Measurements from ENCODE around the gene VIPAS39. TPM values are rescaled to one million over a fixed set of nuclear protein-coding genes. Genes with fewer than 3 reads are reported as not detected.

The VIPAS39 gene
- total RNA-seq, 1 experiment from 2014 or later, result 19.3 TPM

DNA sequence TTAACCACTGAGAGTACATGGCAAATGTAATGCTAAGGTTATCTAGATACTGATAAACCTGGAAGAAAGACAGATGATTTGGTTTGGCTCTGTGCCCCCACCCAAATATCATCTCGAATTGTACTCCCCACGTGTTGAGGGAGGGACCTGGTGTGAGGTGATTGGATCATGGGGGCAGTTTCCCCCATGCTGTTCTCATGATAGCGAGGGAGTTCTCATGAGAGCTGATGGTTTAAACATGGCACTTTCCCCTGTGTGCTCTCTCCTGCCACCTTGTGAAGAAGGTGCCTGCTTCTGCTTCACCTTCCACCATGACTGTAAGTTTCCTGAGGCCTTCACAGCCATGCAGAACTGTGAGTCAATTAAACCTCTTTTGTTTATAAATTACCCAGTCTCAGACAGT, 48.3 kb downstream of the VIPAS39 start:
- no peaks in the 10 kb centered on the region for H3K36me3 Mint-ChIP-seq (ENCODE audit: insufficient read depth, unreplicated experiment)
- BruUV-seq (replicated peaks), result no TSS peak
- TF ChIP-seq CTCF (IDR thresholded peaks at IDR 0.05; ENCODE audit: unreplicated experiment), result no peak
- no peaks in the 10 kb centered on the region for H3K9me3 Mint-ChIP-seq (ENCODE audit: low read depth, unreplicated experiment)
- H3K27me3 Mint-ChIP-seq (ENCODE audit: unreplicated experiment), result no peaks in the 10 kb centered on the region
- DNase-seq, result peak; percentile 6
- intact Hi-C loops (cut with micrococcal nuclease; ENCODE audit: unreplicated experiment), result no loop called here
- no peaks in the 10 kb centered on the region for H3K4me1 Mint-ChIP-seq (ENCODE audit: low read depth, unreplicated experiment)
- H3K27ac Mint-ChIP-seq (ENCODE audit: unreplicated experiment), result no peak overlapping the region
- H3K4me3 Mint-ChIP-seq (ENCODE audit: low read depth, unreplicated experiment), result no peak overlapping the region
- CTCF ChIA-PET, result no interaction called here

DNA sequence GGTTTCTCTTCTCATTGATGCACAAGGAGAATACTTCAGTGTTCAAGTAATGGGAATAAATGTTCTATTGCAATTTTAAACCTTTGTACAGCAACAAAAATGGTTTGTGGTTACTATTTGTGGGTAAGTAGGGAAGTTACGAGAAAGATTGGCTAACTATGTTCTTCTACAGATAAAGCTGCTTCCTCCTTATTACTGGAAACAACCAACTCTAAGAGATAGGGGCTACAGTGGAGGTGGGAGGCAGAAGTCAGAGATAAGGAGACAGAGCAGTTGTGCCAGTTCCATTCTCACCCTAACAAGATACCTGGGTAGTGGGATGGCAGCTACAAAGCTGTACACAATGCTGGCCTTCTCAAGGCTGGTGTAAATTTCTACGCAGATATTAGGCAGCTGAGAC, 50.2 kb downstream of the VIPAS39 start:
- intact Hi-C loops (cut with micrococcal nuclease; ENCODE audit: unreplicated experiment), result no loop called here
- no peak for TF ChIP-seq CTCF (IDR thresholded peaks at IDR 0.05; ENCODE audit: unreplicated experiment)
- no TSS peak for BruUV-seq (replicated peaks)
- no peaks in the 10 kb centered on the region for H3K9me3 Mint-ChIP-seq (ENCODE audit: low read depth, unreplicated experiment)
- no peak overlapping the region for H3K27ac Mint-ChIP-seq (ENCODE audit: unreplicated experiment)
- H3K27me3 Mint-ChIP-seq (ENCODE audit: unreplicated experiment), result no peaks in the 10 kb centered on the region
- H3K36me3 Mint-ChIP-seq (ENCODE audit: insufficient read depth, unreplicated experiment), result no peaks in the 10 kb centered on the region
- H3K4me1 Mint-ChIP-seq (ENCODE audit: low read depth, unreplicated experiment), result no peaks in the 10 kb centered on the region
- H3K4me3 Mint-ChIP-seq (ENCODE audit: low read depth, unreplicated experiment), result no peak overlapping the region
- no peak for DNase-seq
- CTCF ChIA-PET, result interaction anchor here (0.7 kb wide), 1 partner anchor 12 kb away, joined by 3 read pairs; no protein-coding TSS in a partner anchor

DNA sequence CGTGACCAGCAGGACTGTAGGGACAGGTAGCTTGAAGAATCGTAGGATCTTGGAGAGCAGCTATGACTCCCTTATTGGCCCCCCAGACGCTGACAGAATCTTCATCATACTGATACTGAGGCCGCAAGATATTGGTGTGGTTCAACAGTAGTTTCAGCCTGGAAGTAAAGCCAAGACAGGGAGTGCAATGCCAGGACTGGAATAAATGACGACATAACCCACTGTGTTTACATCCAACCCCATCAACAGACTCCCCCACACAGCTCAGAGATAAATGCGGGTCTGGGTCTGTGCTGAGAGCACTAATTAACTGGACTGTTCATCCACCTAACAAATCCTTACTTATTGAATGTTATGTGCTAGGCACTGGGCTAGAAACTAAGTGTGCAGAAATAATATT, 50.7 kb downstream of the VIPAS39 start:
- no peaks in the 10 kb centered on the region for H3K4me1 Mint-ChIP-seq (ENCODE audit: low read depth, unreplicated experiment)
- H3K4me3 Mint-ChIP-seq (ENCODE audit: low read depth, unreplicated experiment), result no peak overlapping the region
- no peaks in the 10 kb centered on the region for H3K9me3 Mint-ChIP-seq (ENCODE audit: low read depth, unreplicated experiment)
- no peak for TF ChIP-seq CTCF (IDR thresholded peaks at IDR 0.05; ENCODE audit: unreplicated experiment)
- no TSS peak for BruUV-seq (replicated peaks)
- intact Hi-C loops (cut with micrococcal nuclease; ENCODE audit: unreplicated experiment), result no loop called here
- CTCF ChIA-PET, result no interaction called here
- H3K27ac Mint-ChIP-seq (ENCODE audit: unreplicated experiment), result no peak overlapping the region
- DNase-seq, result no peak
- no peaks in the 10 kb centered on the region for H3K36me3 Mint-ChIP-seq (ENCODE audit: insufficient read depth, unreplicated experiment)
- H3K27me3 Mint-ChIP-seq (ENCODE audit: unreplicated experiment), result no peaks in the 10 kb centered on the region

DNA sequence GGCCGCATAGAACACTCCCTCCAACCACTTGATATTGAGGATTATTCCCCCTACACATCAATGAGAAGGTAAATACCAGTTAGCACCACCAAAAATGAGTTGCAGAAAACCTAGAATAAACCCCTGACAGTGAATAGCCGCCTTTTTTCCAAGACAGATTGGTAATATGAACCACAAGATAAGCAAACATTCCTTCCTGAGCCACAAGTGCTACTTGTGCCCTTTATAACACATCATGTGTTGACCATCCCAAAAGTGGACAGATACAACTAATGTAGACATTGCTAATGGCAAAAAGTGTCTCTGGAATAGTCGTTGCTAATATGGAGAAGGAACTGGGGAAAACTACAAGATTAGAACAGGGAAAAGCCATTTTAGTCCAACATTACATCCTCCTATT, 51.3 kb downstream of the VIPAS39 start:
- H3K27ac Mint-ChIP-seq (ENCODE audit: unreplicated experiment), result no peak overlapping the region
- no peak overlapping the region for H3K4me3 Mint-ChIP-seq (ENCODE audit: low read depth, unreplicated experiment)
- no TSS peak for BruUV-seq (replicated peaks)
- CTCF ChIA-PET, result no interaction called here
- intact Hi-C loops (cut with micrococcal nuclease; ENCODE audit: unreplicated experiment), result no loop called here
- no peaks in the 10 kb centered on the region for H3K9me3 Mint-ChIP-seq (ENCODE audit: low read depth, unreplicated experiment)
- no peaks in the 10 kb centered on the region for H3K36me3 Mint-ChIP-seq (ENCODE audit: insufficient read depth, unreplicated experiment)
- no peaks in the 10 kb centered on the region for H3K27me3 Mint-ChIP-seq (ENCODE audit: unreplicated experiment)
- no peak for DNase-seq
- no peak for TF ChIP-seq CTCF (IDR thresholded peaks at IDR 0.05; ENCODE audit: unreplicated experiment)
- H3K4me1 Mint-ChIP-seq (ENCODE audit: low read depth, unreplicated experiment), result no peaks in the 10 kb centered on the region

DNA sequence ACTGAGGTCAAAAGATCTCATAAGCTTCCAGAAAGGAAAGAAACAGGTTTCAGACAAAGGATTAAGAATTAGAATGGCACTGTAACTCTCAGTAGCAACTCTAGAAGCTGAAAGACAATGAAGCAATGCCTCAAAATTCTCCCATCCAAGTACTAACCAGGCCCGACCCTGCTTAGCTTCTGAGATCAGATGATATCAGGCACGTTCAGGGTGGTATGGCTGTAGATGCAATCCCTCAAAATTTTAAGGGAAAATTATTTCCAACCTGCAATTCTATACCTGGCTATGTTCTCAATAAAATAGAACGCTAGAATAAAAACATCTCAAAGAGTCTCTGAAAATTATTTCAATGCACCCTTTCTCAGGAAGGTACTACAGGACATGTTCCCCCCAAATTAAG, 53.6 kb downstream of the VIPAS39 start:
- no peak overlapping the region for H3K27ac Mint-ChIP-seq (ENCODE audit: unreplicated experiment)
- intact Hi-C loops (cut with micrococcal nuclease; ENCODE audit: unreplicated experiment), result no loop called here
- no peak for DNase-seq
- H3K36me3 Mint-ChIP-seq (ENCODE audit: insufficient read depth, unreplicated experiment), result no peaks in the 10 kb centered on the region
- H3K4me1 Mint-ChIP-seq (ENCODE audit: low read depth, unreplicated experiment), result no peaks in the 10 kb centered on the region
- TF ChIP-seq CTCF (IDR thresholded peaks at IDR 0.05; ENCODE audit: unreplicated experiment), result no peak
- CTCF ChIA-PET, result no interaction called here
- H3K4me3 Mint-ChIP-seq (ENCODE audit: low read depth, unreplicated experiment), result no peak overlapping the region
- no TSS peak for BruUV-seq (replicated peaks)
- H3K27me3 Mint-ChIP-seq (ENCODE audit: unreplicated experiment), result no peaks in the 10 kb centered on the region
- H3K9me3 Mint-ChIP-seq (ENCODE audit: low read depth, unreplicated experiment), result no peaks in the 10 kb centered on the region
